ENCODE measurements around the gene CRTAC1. TPM values are rescaled to one million over a fixed set of nuclear protein-coding genes. Genes with fewer than 3 reads are reported as not detected.

CRTAC1 gene
- total and polyA plus RNA-seq, 4 donors: 12.1 to 74.9 (median 50.3) TPM

- Histone ChIP-seq H3K4me1 (ENCODE audit: control insufficient read depth, insufficient read depth, low read length) (peaks cover 32% of the 10 kb centered on the region), H3K9me3 (ENCODE audit: control insufficient read depth, insufficient read depth, low read length) (no peaks in the 10 kb centered on the region), H3K4me3 (ENCODE audit: low read depth, low read length) (no peak overlapping the region), H3K27ac (ENCODE audit: low read depth, low read length) (no peak overlapping the region), H3K36me3 (ENCODE audit: control insufficient read depth, insufficient read depth, low read length) (peaks cover 22% of the 10 kb centered on the region), H3K27me3 (ENCODE audit: control insufficient read depth, insufficient read depth, low read length) (no peaks in the 10 kb centered on the region)
- WGBS (ENCODE audit: insufficient coverage): 22% methylated on average over 4 of the region's 4 CpGs
- peak in 1 of 6 donors; percentile 69 for DNase-seq (ENCODE audit: low read depth in 4 of 6, low spot score in 6 of 6)
Observed at GRCh38 chr10:97898429-97898828, 132.0 kb downstream of the CRTAC1 start.

DNA sequence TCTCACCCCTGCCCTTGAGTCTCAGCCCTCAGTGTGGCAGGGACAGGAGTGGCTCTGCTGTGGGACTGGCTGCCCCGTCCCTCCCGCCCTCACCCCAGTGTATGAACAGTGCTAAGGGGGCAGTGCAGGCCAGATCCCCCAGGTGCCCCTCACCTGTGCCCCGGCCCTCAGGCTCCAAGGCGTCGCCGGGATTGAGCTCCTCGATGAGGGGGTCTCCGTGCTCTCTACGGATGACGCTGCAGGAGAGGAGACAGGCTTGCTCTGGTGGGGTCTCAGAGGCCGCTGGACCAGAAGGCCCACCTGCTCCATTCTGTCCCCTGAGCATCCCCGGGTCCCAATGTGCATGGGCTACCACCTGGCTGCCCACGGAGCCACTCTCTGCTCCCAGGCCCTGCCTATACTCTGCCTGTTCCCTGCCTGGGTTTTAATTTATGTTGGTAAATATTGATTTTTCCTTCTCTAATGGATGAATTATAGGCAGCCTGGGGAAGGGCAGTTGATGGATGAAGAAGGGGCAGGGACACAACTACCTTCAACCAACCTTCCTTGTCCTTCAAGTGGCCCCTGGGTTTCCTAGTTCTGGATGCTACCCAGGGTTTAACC is 133.6 kb downstream of the CRTAC1 start:
- H3K36me3 ChIP-seq (ENCODE audit: control insufficient read depth, insufficient read depth, low read length): peaks cover 12% of the 10 kb centered on the region
- DNase-seq (ENCODE audit: low read depth in 4 of 6, low spot score in 6 of 6): no peak
- H3K4me1 ChIP-seq (ENCODE audit: control insufficient read depth, insufficient read depth, low read length): peaks cover 23% of the 10 kb centered on the region
- no peak overlapping the region for H3K4me3 ChIP-seq (ENCODE audit: low read depth, low read length)
- H3K27me3 ChIP-seq (ENCODE audit: control insufficient read depth, insufficient read depth, low read length): no peaks in the 10 kb centered on the region
- H3K27ac ChIP-seq (ENCODE audit: low read depth, low read length): no peak overlapping the region
- over 99% methylated on average over 11 of the region's 13 CpGs for WGBS (ENCODE audit: insufficient coverage)
- H3K9me3 ChIP-seq (ENCODE audit: control insufficient read depth, insufficient read depth, low read length): no peaks in the 10 kb centered on the region

GRCh38 chr10:97895915-97896314 is 134.5 kb downstream of the CRTAC1 start:
- no peak overlapping the region for H3K4me3 ChIP-seq (ENCODE audit: low read depth, low read length)
- 83% methylated on average over 7 of the region's 9 CpGs for WGBS (ENCODE audit: insufficient coverage)
- DNase-seq (ENCODE audit: low read depth in 4 of 6, low spot score in 6 of 6): no peak
- H3K27me3 ChIP-seq (ENCODE audit: control insufficient read depth, insufficient read depth, low read length): no peaks in the 10 kb centered on the region
- no peaks in the 10 kb centered on the region for H3K9me3 ChIP-seq (ENCODE audit: control insufficient read depth, insufficient read depth, low read length)
- H3K4me1 ChIP-seq (ENCODE audit: control insufficient read depth, insufficient read depth, low read length): peaks cover 23% of the 10 kb centered on the region
- peaks cover 10% of the 10 kb centered on the region for H3K36me3 ChIP-seq (ENCODE audit: control insufficient read depth, insufficient read depth, low read length)
- no peak overlapping the region for H3K27ac ChIP-seq (ENCODE audit: low read depth, low read length)

GRCh38 chr10:97895084-97895483 is 135.3 kb downstream of the CRTAC1 start:
- H3K27me3 ChIP-seq (ENCODE audit: control insufficient read depth, insufficient read depth, low read length): no peaks in the 10 kb centered on the region
- 89% methylated on average over 13 of the region's 13 CpGs for WGBS (ENCODE audit: insufficient coverage)
- peaks cover 10% of the 10 kb centered on the region for H3K36me3 ChIP-seq (ENCODE audit: control insufficient read depth, insufficient read depth, low read length)
- H3K4me1 ChIP-seq (ENCODE audit: control insufficient read depth, insufficient read depth, low read length): peaks cover 23% of the 10 kb centered on the region
- DNase-seq (ENCODE audit: low read depth in 4 of 6, low spot score in 6 of 6): no peak
- no peak overlapping the region for H3K4me3 ChIP-seq (ENCODE audit: low read depth, low read length)
- H3K9me3 ChIP-seq (ENCODE audit: control insufficient read depth, insufficient read depth, low read length): no peaks in the 10 kb centered on the region
- H3K27ac ChIP-seq (ENCODE audit: low read depth, low read length): no peak overlapping the region

DNA sequence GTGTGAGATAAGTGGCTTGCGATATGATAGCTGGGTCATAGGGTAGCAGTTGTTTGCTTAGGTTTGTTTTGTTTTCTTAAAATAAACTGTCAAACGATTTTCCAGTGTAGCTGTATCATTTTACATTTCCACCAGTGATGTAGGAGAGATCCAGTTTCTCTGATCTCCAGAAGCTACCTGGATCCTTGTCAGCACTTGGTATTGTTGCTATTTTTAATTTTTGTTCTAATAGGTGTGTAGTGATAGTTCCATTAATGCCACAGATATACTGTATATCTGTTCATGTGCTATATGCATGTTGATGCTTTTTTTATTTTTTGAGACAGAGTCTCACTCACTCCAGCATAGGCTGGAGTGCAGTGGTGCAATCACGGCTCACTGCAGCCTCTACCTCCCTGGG is 136.3 kb downstream of the CRTAC1 start:
- H3K4me3 ChIP-seq (ENCODE audit: low read depth, low read length): no peak overlapping the region
- no peaks in the 10 kb centered on the region for H3K27me3 ChIP-seq (ENCODE audit: control insufficient read depth, insufficient read depth, low read length)
- peaks cover 15% of the 10 kb centered on the region for H3K36me3 ChIP-seq (ENCODE audit: control insufficient read depth, insufficient read depth, low read length)
- 100% methylated on average over 1 of the region's 3 CpGs for WGBS (ENCODE audit: insufficient coverage)
- H3K9me3 ChIP-seq (ENCODE audit: control insufficient read depth, insufficient read depth, low read length): no peaks in the 10 kb centered on the region
- peaks cover 27% of the 10 kb centered on the region for H3K4me1 ChIP-seq (ENCODE audit: control insufficient read depth, insufficient read depth, low read length)
- no peak for DNase-seq (ENCODE audit: low read depth in 4 of 6, low spot score in 6 of 6)
- no peak overlapping the region for H3K27ac ChIP-seq (ENCODE audit: low read depth, low read length)

- Histone ChIP-seq H3K4me3 (ENCODE audit: low read depth, low read length) (no peak overlapping the region), H3K4me1 (ENCODE audit: control insufficient read depth, insufficient read depth, low read length) (peaks cover 18% of the 10 kb centered on the region), H3K9me3 (ENCODE audit: control insufficient read depth, insufficient read depth, low read length) (no peaks in the 10 kb centered on the region), H3K36me3 (ENCODE audit: control insufficient read depth, insufficient read depth, low read length) (peaks cover 20% of the 10 kb centered on the region), H3K27me3 (ENCODE audit: control insufficient read depth, insufficient read depth, low read length) (no peaks in the 10 kb centered on the region), H3K27ac (ENCODE audit: low read depth, low read length) (no peak overlapping the region)
- peak in 1 of 6 donors; percentile 89 for DNase-seq (ENCODE audit: low read depth in 4 of 6, low spot score in 6 of 6)
- 80% methylated on average over 1 of the region's 2 CpGs for WGBS (ENCODE audit: insufficient coverage)
Observed at GRCh38 chr10:97892939-97893338, 137.5 kb downstream of the CRTAC1 start.

DNA sequence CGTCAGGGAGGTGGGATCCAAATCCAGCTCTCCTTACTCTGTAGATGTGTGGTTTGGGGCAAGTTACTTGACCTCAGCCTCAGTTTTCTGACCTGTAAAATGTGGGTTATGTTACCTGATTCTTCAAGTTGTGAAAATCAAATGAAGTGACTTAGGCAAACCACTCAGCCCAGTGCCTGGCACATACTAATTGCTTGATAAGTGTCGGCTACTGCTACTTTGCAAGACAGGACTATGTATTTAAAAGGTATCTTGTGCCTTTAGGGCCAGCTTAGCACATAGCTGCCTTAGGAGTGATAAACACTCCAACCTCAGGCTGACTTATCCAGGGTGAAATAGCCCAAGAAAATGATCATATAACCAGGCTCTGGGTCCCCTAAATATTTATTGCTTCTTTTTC is 137.9 kb downstream of the CRTAC1 start:
- H3K4me3 ChIP-seq (ENCODE audit: low read depth, low read length): no peak overlapping the region
- no peaks in the 10 kb centered on the region for H3K9me3 ChIP-seq (ENCODE audit: control insufficient read depth, insufficient read depth, low read length)
- peaks cover 20% of the 10 kb centered on the region for H3K36me3 ChIP-seq (ENCODE audit: control insufficient read depth, insufficient read depth, low read length)
- WGBS (ENCODE audit: insufficient coverage): 75% methylated on average over 1 of the region's 2 CpGs
- no peaks in the 10 kb centered on the region for H3K27me3 ChIP-seq (ENCODE audit: control insufficient read depth, insufficient read depth, low read length)
- DNase-seq (ENCODE audit: low read depth in 4 of 6, low spot score in 6 of 6): no peak
- H3K27ac ChIP-seq (ENCODE audit: low read depth, low read length): no peak overlapping the region
- H3K4me1 ChIP-seq (ENCODE audit: control insufficient read depth, insufficient read depth, low read length): peaks cover 18% of the 10 kb centered on the region

DNA sequence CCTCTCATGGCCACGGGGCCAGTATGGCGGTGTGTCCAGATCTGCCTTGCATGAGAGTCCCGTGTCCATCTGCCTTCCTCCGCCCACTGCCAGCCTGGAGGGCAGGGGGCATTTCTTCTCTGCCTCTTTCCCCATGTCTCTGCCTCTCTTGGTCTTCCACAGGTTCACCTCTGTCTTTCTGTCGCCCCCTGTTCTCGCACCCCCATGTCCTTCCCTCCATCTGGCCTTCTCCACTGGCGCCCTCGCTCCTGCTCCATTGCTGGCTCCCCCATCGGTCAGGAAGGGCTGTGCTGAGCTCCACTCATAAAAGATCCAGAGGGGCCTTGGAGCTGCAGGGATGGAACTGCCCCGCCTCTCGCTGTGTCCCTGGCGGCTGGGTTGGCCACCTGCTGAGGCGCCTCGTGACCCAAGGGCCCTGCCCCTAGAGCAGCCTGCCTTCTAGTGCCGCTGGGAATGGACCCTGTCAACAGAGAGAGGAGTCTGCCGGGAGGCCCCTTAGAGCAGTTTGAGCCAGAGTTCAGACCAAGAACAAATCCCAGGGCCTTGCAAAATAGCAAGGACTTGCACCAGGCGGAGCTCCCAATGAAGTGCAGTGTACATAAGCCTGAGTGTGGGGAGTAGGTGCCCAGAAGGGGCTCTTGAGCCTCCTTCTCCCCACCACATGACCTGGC is 138.8 kb downstream of the CRTAC1 start:
- Histone ChIP-seq H3K4me1 (ENCODE audit: control insufficient read depth, insufficient read depth, low read length) (peaks cover 15% of the 10 kb centered on the region), H3K9me3 (ENCODE audit: control insufficient read depth, insufficient read depth, low read length) (no peaks in the 10 kb centered on the region), H3K4me3 (ENCODE audit: low read depth, low read length) (no peak overlapping the region), H3K36me3 (ENCODE audit: control insufficient read depth, insufficient read depth, low read length) (peaks cover 20% of the 10 kb centered on the region), H3K27ac (ENCODE audit: low read depth, low read length) (no peak overlapping the region), H3K27me3 (ENCODE audit: control insufficient read depth, insufficient read depth, low read length) (no peaks in the 10 kb centered on the region)
- no peak for DNase-seq (ENCODE audit: low read depth in 4 of 6, low spot score in 6 of 6)
- 79% methylated on average over 17 of the region's 17 CpGs for WGBS (ENCODE audit: insufficient coverage)

- no peak overlapping the region for H3K4me3 ChIP-seq (ENCODE audit: low read depth, low read length)
- H3K4me1 ChIP-seq (ENCODE audit: control insufficient read depth, insufficient read depth, low read length): peaks cover 11% of the 10 kb centered on the region
- peaks cover 16% of the 10 kb centered on the region for H3K36me3 ChIP-seq (ENCODE audit: control insufficient read depth, insufficient read depth, low read length)
- 57% methylated on average over 16 of the region's 18 CpGs for WGBS (ENCODE audit: insufficient coverage)
- no peaks in the 10 kb centered on the region for H3K27me3 ChIP-seq (ENCODE audit: control insufficient read depth, insufficient read depth, low read length)
- H3K27ac ChIP-seq (ENCODE audit: low read depth, low read length): no peak overlapping the region
- H3K9me3 ChIP-seq (ENCODE audit: control insufficient read depth, insufficient read depth, low read length): no peaks in the 10 kb centered on the region
- no peak for DNase-seq (ENCODE audit: low read depth in 4 of 6, low spot score in 6 of 6)
Observed at GRCh38 chr10:97889461-97890265, 140.8 kb downstream of the CRTAC1 start.
